GF-D8 (cell line): ENCODE data around the gene MAP4K2.

Source experiments
- DNase-seq: peaks from one replicate; lab custom pipeline; 2025; lab: John Stamatoyannopoulos, UW

The MAP4K2 gene

GRCh38 chr11:64767344-64768299 is 35.4 kb downstream of the MAP4K2 start:
- DNase-seq = no peak

GRCh38 chr11:64766881-64767280 is 36.1 kb downstream of the MAP4K2 start:
- DNase-seq = no peak

- no peak for DNase-seq
These were observed 37.0 kb downstream of the MAP4K2 start for GRCh38 chr11:64765851-64766665.

- DNase-seq = no peak
These were observed 37.6 kb downstream of the MAP4K2 start for GRCh38 chr11:64765291-64765850.

- no peak for DNase-seq
These were observed 38.3 kb downstream of the MAP4K2 start for GRCh38 chr11:64764753-64765152.

GRCh38 chr11:64764040-64764611 is 38.9 kb downstream of the MAP4K2 start:
- DNase-seq = no peak

GRCh38 chr11:64763526-64764039 is 39.4 kb downstream of the MAP4K2 start:
- DNase-seq = no peak

GRCh38 chr11:64762674-64763525 is 40.1 kb downstream of the MAP4K2 start:
- DNase-seq = no peak

- DNase-seq = no peak
These were observed 40.7 kb downstream of the MAP4K2 start for GRCh38 chr11:64762277-64762673.

- no peak for DNase-seq
These were observed 42.1 kb downstream of the MAP4K2 start for GRCh38 chr11:64760759-64761420.

GRCh38 chr11:64759722-64760719 is 43.0 kb downstream of the MAP4K2 start, which contains the start of gene PYGM:
TSS of gene PYGM (minus strand) at chr11:64759974. CDS start at chr11:64759898, 76 bp downstream.
- DNase-seq = no peak

- no peak for DNase-seq
These were observed 43.8 kb downstream of the MAP4K2 start for GRCh38 chr11:64759131-64759721.

- DNase-seq = no peak
These were observed 44.5 kb downstream of the MAP4K2 start for GRCh38 chr11:64758330-64759079.

- no peak for DNase-seq
These were observed 45.3 kb downstream of the MAP4K2 start for GRCh38 chr11:64757549-64758329.

GRCh38 chr11:64755681-64756361 is 47.2 kb downstream of the MAP4K2 start:
- DNase-seq = no peak

GRCh38 chr11:64754919-64755662 is 47.9 kb downstream of the MAP4K2 start:
- no peak for DNase-seq
